NT2/D1 (cell line): ENCODE data around the gene RASSF6.
"Not testable (repeated sequence)": the region's sequence is repeated elsewhere in the genome, so short reads cannot be mapped to it uniquely, and the experiment has no call there.

Source experiments
- DNase-seq: peaks from one replicate; pipeline ENCODE4 v3.0.0-alpha.2; 2011; ENCODE audit warnings: low read depth, low spot score
- H3K27me3 ChIP-seq: 2 replicates; pipeline ENCODE4 v1.6.0; 2011; ENCODE audit warnings: mild to moderate bottlenecking; ENCODE audit not compliant: insufficient read length, insufficient read depth
- H3K36me3 ChIP-seq: 2 replicates; pipeline ENCODE4 v1.6.1; 2011; ENCODE audit warnings: mild to moderate bottlenecking, low read length, mixed read lengths; ENCODE audit not compliant: insufficient read depth, insufficient read length
- H3K4me1 ChIP-seq: 2 replicates; pipeline ENCODE4 v1.5.1; 2011; ENCODE audit not compliant: insufficient read depth, insufficient read length
- H3K4me3 ChIP-seq: 2 replicates; pipeline ENCODE4 v1.5.1; 2011; ENCODE audit warnings: low read depth; ENCODE audit not compliant: insufficient read length
- H3K9ac ChIP-seq: 2 replicates; pipeline ENCODE4 v1.6.0; 2011; ENCODE audit warnings: low read depth; ENCODE audit not compliant: insufficient read length
- H3K9me3 ChIP-seq: 2 replicates; pipeline ENCODE4 v1.5.1; 2011; ENCODE audit warnings: mild to moderate bottlenecking, low read length; ENCODE audit not compliant: insufficient read depth
- SUZ12 ChIP-seq: IDR thresholded peaks from 2 replicates; pipeline ENCODE4 v1.6.1; 2011; ENCODE audit not compliant: insufficient read length, insufficient read depth; ENCODE audit errors: extremely low read depth
- YY1 ChIP-seq: IDR thresholded peaks from 2 replicates; pipeline ENCODE4 v1.6.1; 2011; ENCODE audit not compliant: insufficient read length, insufficient read depth
- ZNF274 ChIP-seq: IDR thresholded peaks from 2 replicates; pipeline ENCODE4 v1.6.1; 2011; ENCODE audit warnings: mild to moderate bottlenecking, low read depth, low read length

Gene RASSF6

GRCh38 chr4:73620115-73620792 lies at the start of gene RASSF6:
RASSF6 (minus strand) TSS chr4:73620436; CDS start chr4:73611795, 8,641 bp downstream.
- no peaks in the 10 kb centered on the region for H3K9me3 ChIP-seq
- peak; percentile 13 for DNase-seq
- H3K36me3 ChIP-seq, result no peaks in the 10 kb centered on the region
- H3K9ac ChIP-seq, result no peak within 1 kb of the TSS
- peaks cover 15% of the 10 kb centered on the region for H3K27me3 ChIP-seq
- peak within 1 kb of the TSS; percentile 6 for H3K4me3 ChIP-seq
- TF ChIP-seq ZNF274, result no peak
- no peak for TF ChIP-seq YY1
- no peak for TF ChIP-seq SUZ12
- H3K4me1 ChIP-seq, result no peaks in the 10 kb centered on the region

- Histone ChIP-seq H3K9me3 (no peaks in the 10 kb centered on the region), H3K36me3 (no peaks in the 10 kb centered on the region), H3K9ac (no peak overlapping the region), H3K4me3 (no peak overlapping the region), H3K4me1 (no peaks in the 10 kb centered on the region), H3K27me3 (no peaks in the 10 kb centered on the region)
- TF ChIP-seq ZNF274 (no peak), YY1 (no peak), SUZ12 (no peak)
- no peak for DNase-seq
These were observed 49.4 kb upstream of the RASSF6 start for GRCh38 chr4:73669410-73670183.

- Histone ChIP-seq H3K4me1 (no peaks in the 10 kb centered on the region), H3K4me3 (no peak overlapping the region), H3K36me3 (no peaks in the 10 kb centered on the region), H3K9ac (no peak overlapping the region), H3K27me3 (no peaks in the 10 kb centered on the region), H3K9me3 (no peaks in the 10 kb centered on the region)
- no peak for DNase-seq
- TF ChIP-seq SUZ12 (no peak), ZNF274 (no peak), YY1 (no peak)
These were observed 48.6 kb upstream of the RASSF6 start for GRCh38 chr4:73668782-73669201.

GRCh38 chr4:73665924-73666323 lies 45.7 kb upstream of the RASSF6 start:
- DNase-seq, H3K27me3 ChIP-seq, H3K9me3 ChIP-seq, H3K4me3 ChIP-seq, H3K36me3 ChIP-seq, H3K4me1 ChIP-seq, H3K9ac ChIP-seq: not testable (repeated sequence)

GRCh38 chr4:73664470-73664869 lies 44.2 kb upstream of the RASSF6 start:
- Histone ChIP-seq H3K4me3 (no peak overlapping the region), H3K4me1 (no peaks in the 10 kb centered on the region), H3K27me3 (no peaks in the 10 kb centered on the region), H3K9me3 (no peaks in the 10 kb centered on the region), H3K9ac (no peak overlapping the region), H3K36me3 (no peaks in the 10 kb centered on the region)
- TF ChIP-seq ZNF274 (no peak), YY1 (no peak), SUZ12 (no peak)
- DNase-seq, result no peak

- no peaks in the 10 kb centered on the region for H3K36me3 ChIP-seq
- H3K4me1 ChIP-seq, result no peaks in the 10 kb centered on the region
- TF ChIP-seq YY1 (no peak), SUZ12 (no peak), ZNF274 (no peak)
- H3K9me3 ChIP-seq, result no peaks in the 10 kb centered on the region
- H3K9ac ChIP-seq, result no peak overlapping the region
- H3K27me3 ChIP-seq, result no peaks in the 10 kb centered on the region
- no peak overlapping the region for H3K4me3 ChIP-seq
- DNase-seq, result no peak
These were observed 43.3 kb upstream of the RASSF6 start for GRCh38 chr4:73663576-73663975.

GRCh38 chr4:73662709-73663546 lies 42.7 kb upstream of the RASSF6 start:
- TF ChIP-seq SUZ12, result no peak
- no peak for TF ChIP-seq ZNF274
- TF ChIP-seq YY1, result no peak
- H3K4me1 ChIP-seq, result no peaks in the 10 kb centered on the region
- no peak overlapping the region for H3K9ac ChIP-seq
- DNase-seq, result no peak
- H3K4me3 ChIP-seq, result no peak overlapping the region
- H3K36me3 ChIP-seq, result no peaks in the 10 kb centered on the region
- no peaks in the 10 kb centered on the region for H3K27me3 ChIP-seq
- no peaks in the 10 kb centered on the region for H3K9me3 ChIP-seq
